CD4-positive, CD25-positive, alpha-beta regulatory T cell (primary cell): ENCODE results near the gene ERCC1. TPM values are rescaled to one million over a fixed set of nuclear protein-coding genes. Genes with fewer than 3 reads are reported as not detected.

Experiments
- ATAC-seq, 2 donors: fragments of 150-1000 bp; cut with Tn5 transposase; one replicate each; pipeline ENCODE4 v1.10.0; 2021; ENCODE audit warnings: low read depth in 2 of 2, moderate number of reproducible peaks in 2 of 2, moderate library complexity in 1 of 2
- DNase-seq, 3 donors: peaks; one replicate each; pipeline versions ENCODE4 v3.0.0 to v3.0.0-alpha.2; 2012 to 2022; ENCODE audit warnings: mixed read lengths in 1 of 3
- H3K27ac ChIP-seq: one replicate; pipeline ENCODE4 v1.7.0; 2013; ENCODE audit warnings: mild to moderate bottlenecking, low read length; ENCODE audit not compliant: insufficient read depth, poor library complexity, severe bottlenecking
- H3K27me3 ChIP-seq: one replicate; pipeline ENCODE4 v1.7.0; 2013; ENCODE audit warnings: low read length; ENCODE audit not compliant: control insufficient read depth, insufficient read depth
- H3K36me3 ChIP-seq: one replicate; pipeline ENCODE4 v1.7.0; 2013; ENCODE audit warnings: mild to moderate bottlenecking, low read length, moderate library complexity; ENCODE audit not compliant: control insufficient read depth, insufficient read depth
- H3K4me1 ChIP-seq: 2 replicates; pipeline ENCODE4 v1.7.0; 2013; ENCODE audit warnings: mild to moderate bottlenecking, low read length; ENCODE audit not compliant: insufficient read depth, control insufficient read depth, poor library complexity, severe bottlenecking
- H3K4me3 ChIP-seq: one replicate; pipeline ENCODE4 v1.7.0; 2013; ENCODE audit warnings: low read depth, mild to moderate bottlenecking, low read length, moderate library complexity
- H3K9me3 ChIP-seq, 2 experiments: 1 replicate in 1 of 2; 2 replicates in 1 of 2; pipeline ENCODE4 v1.7.0; 2013; ENCODE audit warnings: low read length in 2 of 2, mild to moderate bottlenecking in 1 of 2, moderate library complexity in 1 of 2; ENCODE audit not compliant: control insufficient read depth in 2 of 2
- H3K27ac Mint-ChIP-seq, 3 donors: one replicate each; pipeline ENCODE4 v1.8.0; 2020 to 2022; ENCODE audit warnings: mild to moderate bottlenecking in 3 of 3, mixed read lengths in 3 of 3, moderate library complexity in 2 of 3
- H3K27me3 Mint-ChIP-seq: one replicate; pipeline ENCODE4 v1.8.0; 2022; ENCODE audit warnings: mild to moderate bottlenecking, mixed read lengths
- H3K36me3 Mint-ChIP-seq: one replicate; pipeline ENCODE4 v1.8.0; 2020; ENCODE audit warnings: mixed read lengths
- H3K4me1 Mint-ChIP-seq, 4 donors: one replicate each; pipeline ENCODE4 v1.8.0; 2020 to 2022; ENCODE audit warnings: mixed read lengths in 4 of 4, mild to moderate bottlenecking in 1 of 4
- H3K4me3 Mint-ChIP-seq, 4 donors: one replicate each; pipeline ENCODE4 v1.8.0; 2020 to 2022; ENCODE audit warnings: mild to moderate bottlenecking in 4 of 4, mixed read lengths in 4 of 4, moderate library complexity in 3 of 4
- H3K9me3 Mint-ChIP-seq, 7 donors: one replicate each; pipeline ENCODE4 v1.8.0; 2020 to 2022; ENCODE audit warnings: mixed read lengths in 7 of 7, mild to moderate bottlenecking in 3 of 7, moderate library complexity in 2 of 7
- polyA plus RNA-seq, 4 donors: library from polyadenylated mRNA; unstranded; fragments of 300-500 nt; fragmentation: Illumina TruSeq; gene quantifications; one replicate each; pipeline ENCODE4 v1.2.3, GENCODE V29; 2021
- total RNA-seq: library from RNA; stranded (reverse); gene quantifications from one replicate; pipeline ENCODE4 v1.2.3, GENCODE V29; 2022

The ERCC1 gene
- total and polyA plus RNA-seq, 5 donors from 2014 or later = 25.9 to 30.5 (median 26.7) TPM

DNA sequence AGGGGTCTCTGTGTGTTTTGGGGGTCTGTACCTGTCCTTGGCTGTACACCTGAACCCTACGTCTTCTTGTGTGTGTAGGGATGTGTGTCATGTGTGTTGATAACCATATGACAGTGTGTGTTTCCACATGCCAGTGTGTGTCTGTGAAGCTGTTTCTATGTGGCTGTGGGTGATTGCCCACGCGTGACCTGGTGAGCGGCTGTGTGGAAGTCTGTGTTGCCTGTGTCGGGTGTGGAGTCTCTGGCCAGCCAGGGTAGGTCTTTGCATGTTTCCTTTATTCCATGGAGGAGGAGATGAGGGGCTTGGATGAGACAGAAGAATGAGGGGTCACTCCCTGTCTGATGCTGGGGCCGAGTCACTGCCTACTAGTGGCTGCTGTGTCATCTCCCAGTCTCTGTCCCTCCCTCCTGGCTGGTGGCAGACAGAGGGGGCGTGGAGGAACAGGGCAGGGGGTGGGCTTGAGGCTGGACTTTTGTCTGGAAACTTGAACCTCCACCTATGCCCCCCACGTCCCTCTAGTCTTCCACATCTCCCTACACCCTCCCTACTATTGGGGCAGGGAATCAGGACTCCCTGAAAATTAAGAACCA, 41.2 kb upstream of the ERCC1 start:
- H3K9me3 Mint-ChIP-seq = peaks cover 0 to 6% (median 0%) of the 10 kb centered on the region in 7 donors
- ATAC-seq (no peak), DNase-seq (no peak)
- Histone ChIP-seq H3K27me3 (peaks cover 2% of the 10 kb centered on the region), H3K27ac (no peak overlapping the region), H3K4me3 (no peak overlapping the region), H3K36me3 (no peaks in the 10 kb centered on the region), H3K4me1 (peaks cover 28% of the 10 kb centered on the region), H3K9me3 (no peaks in the 10 kb centered on the region)
- peak overlapping the region in 1 of 4 donors; percentile 46 for H3K4me3 Mint-ChIP-seq
- H3K4me1 Mint-ChIP-seq = peaks cover 0 to 22% (median 8%) of the 10 kb centered on the region in 4 donors
- no peaks in the 10 kb centered on the region for H3K36me3 Mint-ChIP-seq
- peaks cover 30% of the 10 kb centered on the region for H3K27me3 Mint-ChIP-seq
- peak overlapping the region in 2 of 3 donors; percentile 0 to 16 for H3K27ac Mint-ChIP-seq

DNA sequence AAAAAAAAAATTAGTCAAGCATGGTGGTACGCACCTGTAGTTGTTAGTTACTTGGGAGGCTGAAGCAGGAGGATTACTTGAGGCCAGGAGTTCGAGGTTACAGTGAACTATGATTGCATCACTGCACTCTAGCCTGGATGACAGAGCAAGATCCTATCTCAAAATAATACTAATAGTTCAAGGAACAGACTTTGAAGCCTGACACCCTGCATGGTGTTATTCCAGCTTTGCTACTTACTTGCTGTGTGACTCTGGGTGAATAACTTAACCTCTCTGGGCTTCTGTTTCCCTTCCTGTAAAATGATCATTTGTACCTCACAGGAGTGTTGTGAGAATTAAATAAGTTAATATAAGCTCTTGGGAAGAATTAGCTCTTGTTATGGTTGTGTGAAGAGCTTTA, 40.6 kb upstream of the ERCC1 start:
- Mint-ChIP-seq H3K27me3 (peaks cover 26% of the 10 kb centered on the region), H3K36me3 (no peaks in the 10 kb centered on the region), H3K4me3 (no peak overlapping the region), H3K9me3 (peaks cover 0 to 2% (median 0%) of the 10 kb centered on the region in 7 donors), H3K27ac (peak overlapping the region in 2 of 3 donors; percentile 0 to 16), H3K4me1 (peaks cover 0 to 15% (median 5%) of the 10 kb centered on the region in 4 donors)
- H3K27ac ChIP-seq = no peak overlapping the region
- H3K4me1 ChIP-seq = peaks cover 22% of the 10 kb centered on the region
- no peaks in the 10 kb centered on the region for H3K36me3 ChIP-seq
- H3K27me3 ChIP-seq = peaks cover 2% of the 10 kb centered on the region
- H3K4me3 ChIP-seq = no peak overlapping the region
- H3K9me3 ChIP-seq = no peaks in the 10 kb centered on the region
- DNase-seq (no peak), ATAC-seq (no peak)

GRCh38 chr19:45463241-45463640, 39.5 kb upstream of the ERCC1 start:
- H3K27ac Mint-ChIP-seq = no peak overlapping the region
- no peaks in the 10 kb centered on the region for H3K9me3 Mint-ChIP-seq
- no peaks in the 10 kb centered on the region for H3K36me3 Mint-ChIP-seq
- H3K4me1 Mint-ChIP-seq = peaks cover 0 to 6% (median 3%) of the 10 kb centered on the region in 4 donors
- Histone ChIP-seq H3K36me3 (no peaks in the 10 kb centered on the region), H3K4me1 (peaks cover 14% of the 10 kb centered on the region), H3K9me3 (no peaks in the 10 kb centered on the region), H3K27ac (no peak overlapping the region), H3K4me3 (no peak overlapping the region), H3K27me3 (peaks cover 2% of the 10 kb centered on the region)
- peaks cover 26% of the 10 kb centered on the region for H3K27me3 Mint-ChIP-seq
- H3K4me3 Mint-ChIP-seq = no peak overlapping the region
- ATAC-seq (no peak), DNase-seq (no peak)

DNA sequence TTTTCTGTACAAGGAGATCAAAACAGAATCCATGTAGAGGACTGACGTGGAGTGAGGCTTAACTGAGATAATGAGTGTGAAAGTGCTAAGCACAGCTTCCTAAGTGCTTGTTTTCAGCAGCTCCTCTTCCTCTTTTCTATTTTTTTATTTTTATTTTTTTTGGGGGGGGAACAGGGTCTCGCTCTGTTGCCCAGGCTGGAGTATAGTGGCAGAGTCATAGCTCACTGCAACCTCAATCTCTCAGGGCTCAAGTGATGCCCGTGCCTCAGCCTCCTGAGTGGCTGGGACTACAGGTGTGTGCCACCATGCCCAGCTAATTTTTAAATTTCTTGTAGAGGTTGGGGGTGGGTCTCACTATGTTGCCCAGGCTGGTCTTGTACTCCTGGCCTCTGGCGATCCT, 38.5 kb upstream of the ERCC1 start:
- no peaks in the 10 kb centered on the region for H3K36me3 Mint-ChIP-seq
- no peak overlapping the region for H3K4me3 Mint-ChIP-seq
- ATAC-seq = no peak
- H3K9me3 Mint-ChIP-seq = no peaks in the 10 kb centered on the region
- peaks cover 19% of the 10 kb centered on the region for H3K27me3 Mint-ChIP-seq
- Histone ChIP-seq H3K27me3 (peaks cover 2% of the 10 kb centered on the region), H3K4me3 (no peak overlapping the region), H3K36me3 (no peaks in the 10 kb centered on the region), H3K27ac (no peak overlapping the region), H3K4me1 (peaks cover 5% of the 10 kb centered on the region), H3K9me3 (no peaks in the 10 kb centered on the region)
- DNase-seq = no peak
- H3K27ac Mint-ChIP-seq = no peak overlapping the region
- H3K4me1 Mint-ChIP-seq = peaks cover 0 to 3% (median 0%) of the 10 kb centered on the region in 4 donors

DNA sequence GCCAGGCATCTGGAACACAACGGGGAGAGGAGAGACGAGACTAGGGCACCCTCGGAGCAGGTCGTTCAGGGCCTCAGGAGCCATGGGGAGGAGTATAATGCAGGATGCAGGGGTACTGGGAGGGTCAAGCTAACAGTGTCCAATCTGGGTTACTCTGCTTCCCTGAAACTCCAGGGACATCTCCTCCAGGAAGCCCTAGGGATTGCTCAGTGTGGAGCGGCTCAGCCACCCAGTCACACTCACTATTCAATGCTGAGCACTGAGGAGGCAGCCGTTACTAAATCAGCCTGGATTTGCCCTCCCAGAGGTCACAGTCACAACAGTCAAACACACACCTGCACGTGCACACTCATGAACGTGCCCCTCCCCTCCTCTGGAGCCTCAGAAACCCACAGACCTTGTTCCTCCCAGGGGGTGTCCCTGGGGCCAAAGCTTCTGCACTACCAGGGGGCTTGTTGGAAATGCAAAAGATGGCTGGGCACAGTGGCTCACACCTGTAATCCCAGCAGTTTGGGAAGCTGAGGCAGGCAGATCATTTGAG, 37.2 kb upstream of the ERCC1 start:
- Mint-ChIP-seq H3K9me3 (no peaks in the 10 kb centered on the region), H3K36me3 (no peaks in the 10 kb centered on the region), H3K4me1 (peaks cover 0 to 8% (median 5%) of the 10 kb centered on the region in 4 donors), H3K27me3 (peaks cover 10% of the 10 kb centered on the region), H3K4me3 (no peak overlapping the region), H3K27ac (no peak overlapping the region)
- Histone ChIP-seq H3K9me3 (no peaks in the 10 kb centered on the region), H3K4me1 (peaks cover 8% of the 10 kb centered on the region), H3K36me3 (no peaks in the 10 kb centered on the region), H3K27me3 (peaks cover 2% of the 10 kb centered on the region), H3K27ac (no peak overlapping the region), H3K4me3 (no peak overlapping the region)
- ATAC-seq (no peak), DNase-seq (no peak)

- Mint-ChIP-seq H3K27me3 (peaks cover 5% of the 10 kb centered on the region), H3K36me3 (no peaks in the 10 kb centered on the region), H3K4me1 (peaks cover 0 to 17% (median 12%) of the 10 kb centered on the region in 4 donors), H3K9me3 (no peaks in the 10 kb centered on the region), H3K4me3 (peak overlapping the region in 1 of 4 donors; percentile 78), H3K27ac (no peak overlapping the region)
- no peaks in the 10 kb centered on the region for H3K36me3 ChIP-seq
- DNase-seq (no peak), ATAC-seq (no peak)
- no peak overlapping the region for H3K27ac ChIP-seq
- no peak overlapping the region for H3K4me3 ChIP-seq
- H3K27me3 ChIP-seq = no peaks in the 10 kb centered on the region
- H3K9me3 ChIP-seq = no peaks in the 10 kb centered on the region
- H3K4me1 ChIP-seq = peaks cover 12% of the 10 kb centered on the region
These were observed 34.1 kb upstream of the ERCC1 start for GRCh38 chr19:45457776-45458175.

DNA sequence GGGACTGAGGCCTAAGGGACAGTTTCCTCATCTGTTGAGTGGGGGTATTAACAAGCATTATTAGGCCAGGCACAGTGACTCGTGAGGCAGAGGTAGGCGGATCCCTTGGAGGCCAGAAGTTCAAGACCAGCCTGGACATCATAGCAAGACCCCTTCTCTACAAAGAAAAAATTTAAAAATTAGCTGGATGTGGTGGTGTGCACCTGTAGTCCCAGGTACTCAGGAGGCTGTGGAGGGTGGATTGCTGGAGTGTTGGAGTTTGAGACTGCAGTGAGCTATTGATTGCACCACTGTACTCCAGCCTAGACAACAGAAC, 32.7 kb upstream of the ERCC1 start:
- ATAC-seq (no peak), DNase-seq (no peak)
- H3K27me3 ChIP-seq = no peaks in the 10 kb centered on the region
- peaks cover 17% of the 10 kb centered on the region for H3K4me1 ChIP-seq
- Mint-ChIP-seq H3K27me3 (peaks cover 8% of the 10 kb centered on the region), H3K36me3 (no peaks in the 10 kb centered on the region), H3K4me3 (peak overlapping the region in 1 of 4 donors; percentile 73), H3K27ac (peak overlapping the region in 2 of 3 donors; percentile 47 to 52), H3K9me3 (peaks cover 0 to 2% (median 0%) of the 10 kb centered on the region in 7 donors), H3K4me1 (peaks cover 4 to 26% (median 21%) of the 10 kb centered on the region in 4 donors)
- H3K9me3 ChIP-seq = no peaks in the 10 kb centered on the region
- H3K27ac ChIP-seq = no peak overlapping the region
- no peak overlapping the region for H3K4me3 ChIP-seq
- no peaks in the 10 kb centered on the region for H3K36me3 ChIP-seq
